Thoracic aorta (tissue), 2 donors: ENCODE measurements around the gene ARHGEF33. TPM values are rescaled to one million over a fixed set of nuclear protein-coding genes. Genes with fewer than 3 reads are reported as not detected.

Experiments
- ATAC-seq: fragments of 150-250 bp; one replicate; pipeline ENCODE4 v1.8.0; 2017; ENCODE audit warnings: low read depth; ENCODE audit not compliant: insufficient number of reproducible peaks, low FRiP score
- DNase-seq: peaks from one replicate; pipeline ENCODE4 v3.0.0-alpha.2; 2020; ENCODE audit warnings: low spot score
- H3K27ac ChIP-seq, 2 donors: fragments of 200-600 bp; sonication (generic); 1 replicate in 1 of 2; 2 replicates in 1 of 2; pipeline ENCODE4 v1.5.1; 2016; ENCODE audit warnings: mild to moderate bottlenecking in 2 of 2, moderate library complexity in 2 of 2
- H3K27me3 ChIP-seq: fragments of 200-600 bp; sonication (generic); replicated peaks from 2 replicates; pipeline ENCODE4 v1.6.0; 2016; ENCODE audit warnings: mild to moderate bottlenecking; ENCODE audit not compliant: insufficient read depth
- H3K36me3 ChIP-seq: fragments of 200-600 bp; sonication (generic); one replicate; pipeline ENCODE4 v1.5.1; 2016
- H3K4me1 ChIP-seq, 2 donors: fragments of 200-600 bp; sonication (generic); 1 replicate in 1 of 2; 2 replicates in 1 of 2; pipeline versions ENCODE4 v1.5.1 to v1.6.0; 2016; ENCODE audit warnings: low read depth in 2 of 2, mild to moderate bottlenecking in 1 of 2; ENCODE audit not compliant: control insufficient read depth in 1 of 2
- H3K4me3 ChIP-seq: fragments of 200-600 bp; sonication (generic); 2 replicates; pipeline ENCODE4 v1.5.1; 2016; ENCODE audit warnings: mild to moderate bottlenecking
- H3K9me3 ChIP-seq: fragments of 200-600 bp; sonication (generic); 2 replicates; pipeline ENCODE4 v1.5.1; 2016
- CTCF ChIP-seq: fragments of 200-600 bp; sonication (generic); IDR thresholded peaks from one replicate; pipeline ENCODE4 v1.5.1; 2019; ENCODE audit warnings: antibody characterized with exemption
- total RNA-seq, 2 donors: library from RNA; depleted of rRNA; stranded (reverse); fragments of >200 nt; gene quantifications; one replicate each; pipeline versions ENCODE4 v1.1.0 to v1.2.3, GENCODE V29; 2016

The ARHGEF33 gene
- total RNA-seq, 2 donors from 2014 or later = 0.35 to 0.41 TPM

- no peaks in the 10 kb centered on the region for H3K36me3 ChIP-seq
- H3K27me3 ChIP-seq = no peaks in the 10 kb centered on the region
- no peak overlapping the region for H3K4me3 ChIP-seq
- DNase-seq (no peak), ATAC-seq (no peak)
- no peaks in the 10 kb centered on the region for H3K9me3 ChIP-seq
- H3K4me1 ChIP-seq = no peaks in the 10 kb centered on the region
- H3K27ac ChIP-seq = no peak overlapping the region
- no peak for TF ChIP-seq CTCF
Measured at GRCh38 chr2:38922902-38923301, 33.2 kb downstream of the ARHGEF33 start.

GRCh38 chr2:38925982-38926381, 36.3 kb downstream of the ARHGEF33 start:
- Histone ChIP-seq H3K9me3 (no peaks in the 10 kb centered on the region), H3K4me1 (no peaks in the 10 kb centered on the region), H3K4me3 (no peak overlapping the region), H3K36me3 (no peaks in the 10 kb centered on the region), H3K27ac (no peak overlapping the region), H3K27me3 (no peaks in the 10 kb centered on the region)
- ATAC-seq (no peak), DNase-seq (no peak)
- no peak for TF ChIP-seq CTCF

- H3K27me3 ChIP-seq = no peaks in the 10 kb centered on the region
- no peak overlapping the region for H3K27ac ChIP-seq
- no peaks in the 10 kb centered on the region for H3K36me3 ChIP-seq
- no peak for DNase-seq
- H3K9me3 ChIP-seq = no peaks in the 10 kb centered on the region
- no peak for TF ChIP-seq CTCF
- H3K4me1 ChIP-seq = no peaks in the 10 kb centered on the region
- ATAC-seq = no peak
- H3K4me3 ChIP-seq = no peak overlapping the region
Measured at GRCh38 chr2:38930600-38930999, 40.9 kb downstream of the ARHGEF33 start.

- ATAC-seq (no peak), DNase-seq (no peak)
- Histone ChIP-seq H3K9me3 (no peaks in the 10 kb centered on the region), H3K36me3 (no peaks in the 10 kb centered on the region), H3K27me3 (no peaks in the 10 kb centered on the region), H3K4me1 (no peaks in the 10 kb centered on the region), H3K4me3 (no peak overlapping the region), H3K27ac (no peak overlapping the region)
- no peak for TF ChIP-seq CTCF
Measured at GRCh38 chr2:38932586-38932985, 42.9 kb downstream of the ARHGEF33 start.

- no peak for TF ChIP-seq CTCF
- no peak overlapping the region for H3K27ac ChIP-seq
- no peaks in the 10 kb centered on the region for H3K36me3 ChIP-seq
- DNase-seq = no peak
- no peak for ATAC-seq
- no peaks in the 10 kb centered on the region for H3K27me3 ChIP-seq
- H3K4me3 ChIP-seq = no peak overlapping the region
- H3K9me3 ChIP-seq = no peaks in the 10 kb centered on the region
- no peaks in the 10 kb centered on the region for H3K4me1 ChIP-seq
Measured at GRCh38 chr2:38933653-38934052, 44.0 kb downstream of the ARHGEF33 start.
